IMR-90 (cell line): ENCODE data around the gene RBFOX2. TPM values are rescaled to one million over a fixed set of nuclear protein-coding genes. Genes with fewer than 3 reads are reported as not detected.
A peak's percentile ranks its signal among the peaks of the same experiment; 100 is the strongest.

Experiments
- ATAC-seq: fragments of 200-7000 bp; cut with Tn5 transposase; 2 replicates; pipeline ENCODE4 v1.9.1; 2020; ENCODE audit warnings: low read depth, mild to moderate bottlenecking, moderate library complexity
- BruUV-seq: library from RNA; stranded (reverse); fragments of 400-500 nt; replicated peaks from 2 replicates; lab custom pipeline; 2021; lab: Mats Ljungman, UMichigan
- CTCF ChIA-PET: fragments of 300-600 bp; formaldehyde crosslinking; extraction: SDS; loops from one replicate; lab custom pipeline; 2021; ENCODE audit warnings: antibody characterized with exemption; lab: Yijun Ruan, JAX
- POLR2A ChIA-PET: fragments of 300-600 bp; sonication (Branson Sonifier 250); formaldehyde crosslinking; loops from one replicate; lab custom pipeline; 2022; ENCODE audit warnings: antibody characterized with exemption; ENCODE audit not compliant: unreplicated experiment; lab: Charles Lee
- DNase-seq: peaks from one replicate; pipeline ENCODE4 v3.0.0; 2013
- H2AFZ ChIP-seq: replicated peaks from 2 replicates; pipeline ENCODE3; 2013; ENCODE audit warnings: low read length, mild to moderate bottlenecking; ENCODE audit not compliant: poor library complexity
- H2AK5ac ChIP-seq: 2 replicates; pipeline ENCODE4 v1.6.1; 2013; ENCODE audit warnings: low read depth, low read length, inconsistent platforms
- H2AK9ac ChIP-seq: replicated peaks from 2 replicates; pipeline ENCODE3; 2013; ENCODE audit warnings: mild to moderate bottlenecking, low read depth, low read length, moderate library complexity; ENCODE audit not compliant: poor library complexity
- H2BK120ac ChIP-seq: 2 replicates; pipeline ENCODE4 v1.6.1; 2013; ENCODE audit warnings: low read depth, low read length, inconsistent platforms
- H2BK15ac ChIP-seq: 3 replicates; pipeline ENCODE4 v1.6.1; 2013; ENCODE audit warnings: low read depth, low read length, inconsistent platforms
- H2BK20ac ChIP-seq: 2 replicates; pipeline ENCODE4 v1.6.1; 2013; ENCODE audit warnings: low read depth, mild to moderate bottlenecking, inconsistent platforms, low read length, moderate library complexity
- H2BK5ac ChIP-seq: 2 replicates; pipeline ENCODE4 v1.6.1; 2013; ENCODE audit warnings: mild to moderate bottlenecking, low read depth, low read length, inconsistent platforms; ENCODE audit not compliant: poor library complexity, severe bottlenecking
- H3K14ac ChIP-seq: replicated peaks from 2 replicates; pipeline ENCODE4 v1.6.1; 2013; ENCODE audit warnings: low read depth, low read length, inconsistent platforms
- H3K18ac ChIP-seq: 2 replicates; pipeline ENCODE4 v1.6.1; 2013; ENCODE audit warnings: low read depth, low read length, control low read depth
- H3K23ac ChIP-seq: 2 replicates; pipeline ENCODE4 v1.6.1; 2013; ENCODE audit warnings: low read depth, low read length, inconsistent platforms
- H3K27ac ChIP-seq: 2 replicates; pipeline ENCODE4 v1.5.1; 2013; ENCODE audit warnings: mild to moderate bottlenecking, control low read depth, low read length; ENCODE audit not compliant: insufficient read depth
- H3K27me3 ChIP-seq: 2 replicates; pipeline ENCODE4 v1.6.1; 2013; ENCODE audit warnings: low read length; ENCODE audit not compliant: control insufficient read depth, insufficient read depth
- H3K36me3 ChIP-seq: 2 replicates; pipeline ENCODE4 v1.6.1; 2013; ENCODE audit warnings: low read length, mixed read lengths; ENCODE audit not compliant: control insufficient read depth, insufficient read depth
- H3K4ac ChIP-seq: 2 replicates; pipeline ENCODE4 v1.6.1; 2013; ENCODE audit warnings: low read depth, low read length, inconsistent platforms
- H3K4me1 ChIP-seq: 2 replicates; pipeline ENCODE4 v1.6.1; 2013; ENCODE audit warnings: low read length, mixed read lengths; ENCODE audit not compliant: control insufficient read depth, insufficient read depth
- H3K4me2 ChIP-seq: 2 replicates; pipeline ENCODE4 v1.6.1; 2013; ENCODE audit warnings: low read depth, mild to moderate bottlenecking, control low read depth, low read length, moderate library complexity
- H3K4me3 ChIP-seq: 2 replicates; pipeline ENCODE4 v1.5.1; 2013; ENCODE audit warnings: low read depth, mild to moderate bottlenecking, control low read depth, low read length, moderate library complexity; ENCODE audit not compliant: insufficient read depth
- H3K56ac ChIP-seq: 2 replicates; pipeline ENCODE4 v1.6.1; 2013; ENCODE audit warnings: low read length, inconsistent platforms; ENCODE audit not compliant: insufficient read depth; ENCODE audit errors: extremely low read depth
- H3K79me1 ChIP-seq, 2 experiments: 2 replicates each; pipeline ENCODE4 v1.6.1; 2013; ENCODE audit warnings: low read length in 2 of 2, inconsistent platforms in 1 of 2, low read depth in 1 of 2
- H3K9ac ChIP-seq: 2 replicates; pipeline ENCODE4 v1.6.1; 2013; ENCODE audit warnings: low read depth, low read length, control low read depth
- H3K9me1 ChIP-seq: 2 replicates; pipeline ENCODE4 v1.6.1; 2013; ENCODE audit warnings: low read length, inconsistent platforms; ENCODE audit not compliant: insufficient read depth
- H3K9me3 ChIP-seq: 2 replicates; pipeline ENCODE4 v1.6.1; 2013; ENCODE audit warnings: low read length; ENCODE audit not compliant: control insufficient read depth, insufficient read depth
- H4K20me1 ChIP-seq: 2 replicates; pipeline ENCODE4 v1.6.1; 2013; ENCODE audit warnings: low read length, inconsistent platforms; ENCODE audit not compliant: insufficient read depth
- H4K5ac ChIP-seq: 2 replicates; pipeline ENCODE4 v1.6.1; 2013; ENCODE audit warnings: mild to moderate bottlenecking, low read depth, low read length, control low read depth
- H4K8ac ChIP-seq, 2 experiments: 2 replicates each; pipeline ENCODE4 v1.6.1; 2013; ENCODE audit warnings: low read depth in 2 of 2, low read length in 2 of 2, control low read depth in 1 of 2, inconsistent platforms in 1 of 2
- H4K91ac ChIP-seq: 2 replicates; pipeline ENCODE4 v1.6.1; 2013; ENCODE audit warnings: low read depth, low read length, inconsistent platforms; ENCODE audit not compliant: insufficient read depth
- BHLHE40 ChIP-seq: fragments of 150-350 bp; IDR thresholded peaks from 2 replicates; pipeline ENCODE4 v1.6.1; 2016; ENCODE audit warnings: mild to moderate bottlenecking, low read depth, low read length
- CEBPB ChIP-seq: IDR thresholded peaks from 2 replicates; pipeline ENCODE4 v1.6.1; 2012; ENCODE audit warnings: low read depth, low read length, improper control_type of control experiment
- CHD1 ChIP-seq: IDR thresholded peaks from 2 replicates; pipeline ENCODE4 v1.6.1; 2012; ENCODE audit warnings: low read depth, low read length, improper control_type of control experiment
- FOS ChIP-seq: fragments of 150-350 bp; IDR thresholded peaks from 2 replicates; pipeline ENCODE4 v1.6.1; 2016; ENCODE audit warnings: low read depth, low read length
- MAFK ChIP-seq: IDR thresholded peaks from 2 replicates; pipeline ENCODE4 v1.6.1; 2012; ENCODE audit warnings: low read depth, low read length, improper control_type of control experiment
- MXI1 ChIP-seq: IDR thresholded peaks from 2 replicates; pipeline ENCODE4 v1.6.1; 2012; ENCODE audit warnings: low read depth, mild to moderate bottlenecking, low read length, moderate library complexity, borderline replicate concordance
- NFE2L2 ChIP-seq: fragments of 150-350 bp; IDR thresholded peaks from 2 replicates; pipeline ENCODE4 v1.6.1; 2016; ENCODE audit warnings: low read depth, mild to moderate bottlenecking, low read length
- POLR2A ChIP-seq: IDR thresholded peaks from 2 replicates; pipeline ENCODE4 v1.6.1; 2012; ENCODE audit warnings: mild to moderate bottlenecking, low read depth, low read length
- RAD21 ChIP-seq: IDR thresholded peaks from 2 replicates; pipeline ENCODE4 v1.6.1; 2012; ENCODE audit warnings: low read length, improper control_type of control experiment
- RFX5 ChIP-seq: IDR thresholded peaks from 2 replicates; pipeline ENCODE4 v1.8.0; 2012; ENCODE audit warnings: low read depth, mild to moderate bottlenecking, low read length, moderate library complexity
- SMC3 ChIP-seq: fragments of 150-350 bp; IDR thresholded peaks from 2 replicates; pipeline ENCODE4 v1.6.1; 2016; ENCODE audit warnings: low read depth, mild to moderate bottlenecking, antibody characterized with exemption, low read length, moderate library complexity
- WGBS, 2 experiments: methylation state at CpG; one replicate each; pipeline versions ENCODE4 v1.1.5 to v1.1.7; 2013; ENCODE audit warnings: missing lambda C conversion rate in 2 of 2; ENCODE audit not compliant: insufficient read length in 1 of 2; ENCODE audit errors: extremely low coverage in 2 of 2; 5-methylcytosine and 5-hydroxymethylcytosine counted together
- dilution Hi-C: fragments of 300-500 bp; cut with HindIII; formaldehyde crosslinking; loops from one replicate; pipeline ENCODE4 v1.14.3; 2018; ENCODE audit warnings: low sequenced_read_pairs; ENCODE audit not compliant: unreplicated experiment
- in situ Hi-C: fragments of 300-500 bp; cut with MboI; formaldehyde crosslinking; loops from 3 replicates; pipeline ENCODE4 v1.14.3; 2019; ENCODE audit warnings: low sequenced_read_pairs, inconsistent platforms, mixed read lengths
- intact Hi-C: fragments of 100-400 bp; cut with micrococcal nuclease; formaldehyde crosslinking; loops from 2 replicates; pipeline ENCODE4 v1.10.0; 2022
- polyA plus RNA-seq, 3 experiments: library from polyadenylated mRNA; depleted of rRNA; stranded (reverse); fragments of >200 nt; gene quantifications; 2 replicates each; pipeline ENCODE4 v1.2.3, GENCODE V29; 2012; ENCODE audit warnings: low replicate concordance in 1 of 3
- total RNA-seq: library from RNA; depleted of rRNA; stranded (reverse); fragments of >200 nt; gene quantifications from 2 replicates; pipeline ENCODE4 v1.2.3, GENCODE V29; 2012
- TF ChIP-seq, protein P1 (sequence below): fragments of 150-350 bp; IDR thresholded peaks from 2 replicates; pipeline ENCODE4 v1.6.1; 2017; ENCODE audit warnings: mild to moderate bottlenecking, antibody characterized with exemption, low read length, low read depth
- TF ChIP-seq, protein P2 (sequence below): conservative IDR thresholded peaks from 2 replicates; pipeline ENCODE4 v1.5.1; 2012; ENCODE audit warnings: mild to moderate bottlenecking, low read depth, low read length, improper control_type of control experiment

The RBFOX2 gene
- total and polyA plus RNA-seq, 2 of the 4 experiments (the other 2 are of a cell fraction) = 146 to 178 TPM

DNA sequence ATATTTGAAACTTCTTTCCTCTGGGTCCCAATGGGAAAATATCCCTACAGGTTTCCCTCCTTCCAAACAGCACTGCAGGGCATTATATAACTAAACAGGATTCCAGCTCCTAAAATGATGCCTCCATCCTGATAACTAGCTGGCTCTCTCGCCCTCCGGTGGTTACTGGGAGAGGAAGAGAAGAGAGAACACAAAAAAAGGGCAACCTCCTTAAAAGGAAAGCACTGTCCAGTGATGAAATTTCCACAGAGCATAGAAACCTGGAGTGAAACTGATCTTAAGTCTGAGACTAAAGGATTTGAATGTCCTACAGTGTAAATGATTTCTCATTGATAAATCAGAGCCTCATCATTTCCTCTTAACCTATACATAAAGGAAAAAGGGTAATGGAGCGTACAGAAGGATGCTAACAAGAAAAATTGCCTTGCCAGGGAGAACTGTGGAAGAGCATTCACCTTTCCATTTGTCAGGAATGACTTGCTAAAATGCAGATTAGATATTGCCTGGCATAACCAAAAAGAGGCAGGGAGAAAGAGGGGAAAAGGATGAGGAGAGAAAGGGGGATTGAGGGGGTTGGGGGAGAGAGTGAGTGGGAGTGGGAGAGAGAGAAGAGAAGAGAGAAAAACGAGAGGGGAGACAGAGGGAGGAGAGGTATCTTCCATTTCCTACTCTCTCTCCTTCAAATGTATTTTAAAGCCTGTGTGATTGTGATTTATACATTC lies 189.6 kb downstream of the RBFOX2 start:
- peak; percentile 62 for TF ChIP-seq SMC3
- TF ChIP-seq RFX5 = no peak
- no peak for TF ChIP-seq MAFK
- TF ChIP-seq, protein P1, sequence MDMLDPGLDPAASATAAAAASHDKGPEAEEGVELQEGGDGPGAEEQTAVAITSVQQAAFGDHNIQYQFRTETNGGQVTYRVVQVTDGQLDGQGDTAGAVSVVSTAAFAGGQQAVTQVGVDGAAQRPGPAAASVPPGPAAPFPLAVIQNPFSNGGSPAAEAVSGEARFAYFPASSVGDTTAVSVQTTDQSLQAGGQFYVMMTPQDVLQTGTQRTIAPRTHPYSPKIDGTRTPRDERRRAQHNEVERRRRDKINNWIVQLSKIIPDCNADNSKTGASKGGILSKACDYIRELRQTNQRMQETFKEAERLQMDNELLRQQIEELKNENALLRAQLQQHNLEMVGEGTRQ = no peak
- TF ChIP-seq FOS = no peak
- TF ChIP-seq, protein P2, sequence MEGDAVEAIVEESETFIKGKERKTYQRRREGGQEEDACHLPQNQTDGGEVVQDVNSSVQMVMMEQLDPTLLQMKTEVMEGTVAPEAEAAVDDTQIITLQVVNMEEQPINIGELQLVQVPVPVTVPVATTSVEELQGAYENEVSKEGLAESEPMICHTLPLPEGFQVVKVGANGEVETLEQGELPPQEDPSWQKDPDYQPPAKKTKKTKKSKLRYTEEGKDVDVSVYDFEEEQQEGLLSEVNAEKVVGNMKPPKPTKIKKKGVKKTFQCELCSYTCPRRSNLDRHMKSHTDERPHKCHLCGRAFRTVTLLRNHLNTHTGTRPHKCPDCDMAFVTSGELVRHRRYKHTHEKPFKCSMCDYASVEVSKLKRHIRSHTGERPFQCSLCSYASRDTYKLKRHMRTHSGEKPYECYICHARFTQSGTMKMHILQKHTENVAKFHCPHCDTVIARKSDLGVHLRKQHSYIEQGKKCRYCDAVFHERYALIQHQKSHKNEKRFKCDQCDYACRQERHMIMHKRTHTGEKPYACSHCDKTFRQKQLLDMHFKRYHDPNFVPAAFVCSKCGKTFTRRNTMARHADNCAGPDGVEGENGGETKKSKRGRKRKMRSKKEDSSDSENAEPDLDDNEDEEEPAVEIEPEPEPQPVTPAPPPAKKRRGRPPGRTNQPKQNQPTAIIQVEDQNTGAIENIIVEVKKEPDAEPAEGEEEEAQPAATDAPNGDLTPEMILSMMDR = peak; percentile 58
- no peak for TF ChIP-seq CHD1
- peak; percentile 60 for TF ChIP-seq CEBPB
- TF ChIP-seq NFE2L2 = no peak
- TF ChIP-seq MXI1 = no peak
- TF ChIP-seq BHLHE40 = no peak
- no peak for TF ChIP-seq POLR2A
- peak; percentile 59 for TF ChIP-seq RAD21
- BruUV-seq = no TSS peak
- Histone ChIP-seq H4K91ac (peak overlapping the region; percentile 46), H2AK5ac (peak overlapping the region; percentile 26; the same call in 1 of the 2 replicates), H2BK20ac (peak overlapping the region; percentile 52; the same call in 1 of the 2 replicates), H4K20me1 (peaks cover 41% of the 10 kb centered on the region), H2BK5ac (peak overlapping the region; percentile 98), H3K9me1 (peaks cover 11% of the 10 kb centered on the region), H3K27ac (peak overlapping the region; percentile 86), H4K8ac (peak overlapping the region; percentile 31 to 73), H3K18ac (peak overlapping the region; percentile 61), H3K14ac (peak overlapping the region; percentile 96), H3K4ac (peak overlapping the region; percentile 90), H3K23ac (peak overlapping the region; percentile 95; the same call in 1 of the 2 replicates), H3K79me1 (peaks cover 13 to 59% of the 10 kb centered on the region in 2 experiments), H4K5ac (peak overlapping the region; percentile 51; the same call in 1 of the 2 replicates), H3K4me3 (peak overlapping the region; percentile 77), H2BK120ac (peak overlapping the region; percentile 72), H3K9ac (peak overlapping the region; percentile 96), H3K36me3 (no peaks in the 10 kb centered on the region; the same call in 1 of the 2 replicates), H2AFZ (no peak overlapping the region), H3K56ac (peak overlapping the region; percentile 96), H3K4me1 (peaks cover 16% of the 10 kb centered on the region), H3K4me2 (peak overlapping the region; percentile 95), H2BK15ac (peak overlapping the region; percentile 55; the same call in 1 of the 3 replicates), H2AK9ac (peak overlapping the region; percentile 3), H3K27me3 (no peaks in the 10 kb centered on the region), H3K9me3 (no peaks in the 10 kb centered on the region)
- POLR2A ChIA-PET = no interaction called here
- DNase-seq = peak; percentile 82
- peak; percentile 44 for ATAC-seq
- intact Hi-C loops (loop anchor here (1.0 to 5.0 kb wide), 4 partner anchors 76 to 407 kb away; partner anchors contain the start of gene APOL6), dilution Hi-C loops (no loop called here), in situ Hi-C loops (loop anchor here (10.0 kb wide), 2 partner anchors 204 to 404 kb away; no protein-coding TSS in a partner anchor)
- CTCF ChIA-PET = interaction anchor here (0.9 to 1.6 kb wide), 5 partner anchors 8 to 209 kb away, joined by 3 to 5 read pairs (median 4); no protein-coding TSS in a partner anchor
- WGBS, 2 experiments = no CpG with 5 or more reads among the region's 4 CpGs
